GM23338 (cell line): Measurements from ENCODE around the gene NTN1. TPM values are rescaled to one million over a fixed set of nuclear protein-coding genes. Genes with fewer than 3 reads are reported as not detected.

Source experiments
- ATAC-seq: fragments of 200-7000 bp; cut with Tn5 transposase; 3 replicates; pipeline ENCODE4 v1.9.1; 2020
- DNase-seq: peaks from one replicate; pipeline ENCODE4 v3.0.0-alpha.2; 2015; ENCODE audit warnings: low spot score
- H2AFZ ChIP-seq: fragments of 200-600 bp; sonication (generic); 2 replicates; pipeline ENCODE4 v1.8.0; 2016; ENCODE audit warnings: antibody characterized with exemption, mild to moderate bottlenecking, moderate library complexity
- H3F3A ChIP-seq: fragments of 200-600 bp; sonication (generic); replicated peaks from 2 replicates; pipeline ENCODE4 v1.8.0; 2017; ENCODE audit warnings: antibody characterized with exemption, mixed run types, low read depth
- H3K27ac ChIP-seq: fragments of 200-600 bp; sonication (generic); 2 replicates; pipeline ENCODE4 v1.6.1; 2016; ENCODE audit warnings: low read depth
- H3K27me3 ChIP-seq: fragments of 200-600 bp; sonication (generic); 2 replicates; pipeline ENCODE4 v1.8.0; 2016; ENCODE audit warnings: mild to moderate bottlenecking, mixed run types, moderate library complexity; ENCODE audit not compliant: insufficient read depth
- H3K36me3 ChIP-seq: fragments of 200-600 bp; sonication (generic); 2 replicates; pipeline ENCODE4 v1.8.0; 2016; ENCODE audit warnings: mild to moderate bottlenecking; ENCODE audit not compliant: insufficient read depth
- H3K4me1 ChIP-seq: fragments of 200-600 bp; sonication (generic); 2 replicates; pipeline ENCODE4 v1.8.0; 2016; ENCODE audit warnings: mild to moderate bottlenecking, moderate library complexity; ENCODE audit not compliant: insufficient read depth
- H3K4me2 ChIP-seq: fragments of 200-600 bp; sonication (generic); 2 replicates; pipeline ENCODE4 v1.7.1; 2017; ENCODE audit warnings: mixed run types
- H3K4me3 ChIP-seq: fragments of 200-600 bp; sonication (generic); 2 replicates; pipeline ENCODE4 v1.6.1; 2016; ENCODE audit warnings: mixed run types
- H3K79me2 ChIP-seq: fragments of 200-600 bp; sonication (generic); replicated peaks from 2 replicates; pipeline ENCODE4 v1.8.0; 2017; ENCODE audit warnings: mild to moderate bottlenecking; ENCODE audit not compliant: insufficient read depth
- H3K9me2 ChIP-seq: fragments of 200-600 bp; sonication (generic); 2 replicates; pipeline ENCODE4 v1.8.0; 2017; ENCODE audit not compliant: insufficient read depth
- H4K20me1 ChIP-seq: fragments of 200-600 bp; sonication (generic); replicated peaks from 2 replicates; pipeline ENCODE4 v1.8.0; 2017; ENCODE audit warnings: mild to moderate bottlenecking; ENCODE audit not compliant: insufficient read depth
- H3K27ac Mint-ChIP-seq: 2 replicates; pipeline ENCODE4 v1.8.0; 2020; ENCODE audit warnings: inconsistent platforms, mild to moderate bottlenecking, moderate library complexity, mixed read lengths
- H3K27me3 Mint-ChIP-seq: 3 replicates; pipeline ENCODE4 v1.8.0; 2022; ENCODE audit warnings: low read depth, mild to moderate bottlenecking, moderate library complexity, mixed read lengths, inconsistent platforms; ENCODE audit not compliant: insufficient read depth, poor library complexity
- H3K36me3 Mint-ChIP-seq: 3 replicates; pipeline ENCODE4 v1.8.0; 2021; ENCODE audit warnings: low read depth, mild to moderate bottlenecking, inconsistent platforms, moderate library complexity, mixed read lengths
- H3K4me1 Mint-ChIP-seq: 3 replicates; pipeline ENCODE4 v1.8.0; 2020; ENCODE audit warnings: mild to moderate bottlenecking, inconsistent platforms, mixed read lengths
- H3K4me3 Mint-ChIP-seq: 3 replicates; pipeline ENCODE4 v1.8.0; 2021; ENCODE audit warnings: moderate library complexity, mild to moderate bottlenecking, inconsistent platforms, mixed read lengths
- H3K9me3 Mint-ChIP-seq: 3 replicates; pipeline ENCODE4 v1.8.0; 2020; ENCODE audit warnings: moderate library complexity, mild to moderate bottlenecking, inconsistent platforms, mixed read lengths
- CREB1 ChIP-seq: fragments of 250-450 bp; sonication (Bioruptor Pico); IDR thresholded peaks from 2 replicates; pipeline ENCODE4 v1.5.0; 2020; ENCODE audit warnings: low read depth, mild to moderate bottlenecking, moderate library complexity
- CTCF ChIP-seq, 2 experiments: fragments of 200-600 bp in 1 of 2; sonication (generic) in 1 of 2; conservative IDR thresholded peaks; 2 replicates each; pipeline versions ENCODE4 v1.5.1 to v1.6.1; 2016 to 2017; ENCODE audit warnings: antibody characterized with exemption in 2 of 2, low read depth in 2 of 2, mild to moderate bottlenecking in 2 of 2, moderate library complexity in 1 of 2
- EZH2phosphoT487 ChIP-seq: fragments of 200-600 bp; sonication (generic); IDR thresholded peaks from one replicate; pipeline ENCODE4 v1.8.1; 2018; ENCODE audit warnings: antibody characterized with exemption; ENCODE audit not compliant: unreplicated experiment
- JUNB ChIP-seq: IDR thresholded peaks from one replicate; pipeline ENCODE4 v1.6.1; 2016; ENCODE audit warnings: antibody characterized with exemption; ENCODE audit not compliant: unreplicated experiment
- NANOG ChIP-seq: IDR thresholded peaks from 2 replicates; pipeline ENCODE4 v1.6.1; 2016; ENCODE audit warnings: antibody characterized with exemption, borderline replicate concordance
- POLR2AphosphoS5 ChIP-seq: IDR thresholded peaks from 2 replicates; pipeline ENCODE4 v1.6.1; 2016; ENCODE audit warnings: antibody characterized with exemption, low read depth
- ZNF114 ChIP-seq: fragments of 250-450 bp; sonication (Bioruptor Pico); IDR thresholded peaks from 2 replicates; pipeline ENCODE4 v1.5.0; 2020; ENCODE audit warnings: mild to moderate bottlenecking, moderate library complexity
- ZNF331 ChIP-seq: fragments of 250-450 bp; sonication (Bioruptor Pico); IDR thresholded peaks from 2 replicates; pipeline ENCODE4 v1.5.0; 2020; ENCODE audit warnings: low read depth, mild to moderate bottlenecking, moderate library complexity
- polyA plus RNA-seq: library from polyadenylated mRNA; unstranded; fragments of >200 nt; fragmentation: Nextera tagmentation; extraction: Ambion mirVana; gene quantifications from 2 replicates; pipeline ENCODE4 v1.2.1, GENCODE V29; 2016
- total RNA-seq: library from RNA; depleted of rRNA; stranded (reverse); fragments of >200 nt; shearing (Covaris generic); gene quantifications from 2 replicates; pipeline ENCODE4 v1.2.3, GENCODE V29; 2014
- TF ChIP-seq, protein P1 (sequence below): IDR thresholded peaks from one replicate; pipeline ENCODE4 v1.6.1; 2018; ENCODE audit warnings: antibody characterized with exemption; ENCODE audit not compliant: unreplicated experiment
- TF ChIP-seq, protein P2 (sequence below): IDR thresholded peaks from 2 replicates; pipeline ENCODE4 v1.6.1; 2016; ENCODE audit warnings: antibody characterized with exemption
- TF ChIP-seq, protein P3 (sequence below): fragments of 250-450 bp; sonication (Bioruptor Pico); IDR thresholded peaks from 2 replicates; pipeline ENCODE4 v1.5.0; 2020; ENCODE audit warnings: mild to moderate bottlenecking, moderate library complexity

NTN1 gene
- total and polyA plus RNA-seq, 2 experiments from 2014 or later, result 0.57 to 2.6 TPM

DNA sequence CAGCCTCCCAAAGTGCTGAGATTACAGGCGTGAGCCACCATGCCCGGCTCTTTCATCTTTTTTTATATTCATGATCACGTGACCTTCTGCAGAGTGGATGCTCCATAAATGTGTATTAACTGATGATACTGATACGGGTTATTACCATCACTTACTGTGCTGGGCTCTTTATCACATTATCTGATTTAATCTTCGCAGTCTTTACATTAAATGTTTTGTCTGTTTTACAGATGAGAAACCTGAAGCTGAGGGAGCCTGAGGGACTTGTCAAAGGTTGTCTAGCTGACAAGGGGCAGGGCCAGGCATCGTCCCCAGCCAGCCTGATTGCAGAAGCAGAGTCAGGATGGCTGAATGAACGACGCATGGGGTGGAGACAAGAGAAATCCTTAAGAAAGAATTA is 104.4 kb downstream of the NTN1 start (continued):
- TF ChIP-seq, protein P1, sequence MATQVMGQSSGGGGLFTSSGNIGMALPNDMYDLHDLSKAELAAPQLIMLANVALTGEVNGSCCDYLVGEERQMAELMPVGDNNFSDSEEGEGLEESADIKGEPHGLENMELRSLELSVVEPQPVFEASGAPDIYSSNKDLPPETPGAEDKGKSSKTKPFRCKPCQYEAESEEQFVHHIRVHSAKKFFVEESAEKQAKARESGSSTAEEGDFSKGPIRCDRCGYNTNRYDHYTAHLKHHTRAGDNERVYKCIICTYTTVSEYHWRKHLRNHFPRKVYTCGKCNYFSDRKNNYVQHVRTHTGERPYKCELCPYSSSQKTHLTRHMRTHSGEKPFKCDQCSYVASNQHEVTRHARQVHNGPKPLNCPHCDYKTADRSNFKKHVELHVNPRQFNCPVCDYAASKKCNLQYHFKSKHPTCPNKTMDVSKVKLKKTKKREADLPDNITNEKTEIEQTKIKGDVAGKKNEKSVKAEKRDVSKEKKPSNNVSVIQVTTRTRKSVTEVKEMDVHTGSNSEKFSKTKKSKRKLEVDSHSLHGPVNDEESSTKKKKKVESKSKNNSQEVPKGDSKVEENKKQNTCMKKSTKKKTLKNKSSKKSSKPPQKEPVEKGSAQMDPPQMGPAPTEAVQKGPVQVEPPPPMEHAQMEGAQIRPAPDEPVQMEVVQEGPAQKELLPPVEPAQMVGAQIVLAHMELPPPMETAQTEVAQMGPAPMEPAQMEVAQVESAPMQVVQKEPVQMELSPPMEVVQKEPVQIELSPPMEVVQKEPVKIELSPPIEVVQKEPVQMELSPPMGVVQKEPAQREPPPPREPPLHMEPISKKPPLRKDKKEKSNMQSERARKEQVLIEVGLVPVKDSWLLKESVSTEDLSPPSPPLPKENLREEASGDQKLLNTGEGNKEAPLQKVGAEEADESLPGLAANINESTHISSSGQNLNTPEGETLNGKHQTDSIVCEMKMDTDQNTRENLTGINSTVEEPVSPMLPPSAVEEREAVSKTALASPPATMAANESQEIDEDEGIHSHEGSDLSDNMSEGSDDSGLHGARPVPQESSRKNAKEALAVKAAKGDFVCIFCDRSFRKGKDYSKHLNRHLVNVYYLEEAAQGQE, result no peak
- TF ChIP-seq ZNF114, result no peak
- TF ChIP-seq, protein P2, sequence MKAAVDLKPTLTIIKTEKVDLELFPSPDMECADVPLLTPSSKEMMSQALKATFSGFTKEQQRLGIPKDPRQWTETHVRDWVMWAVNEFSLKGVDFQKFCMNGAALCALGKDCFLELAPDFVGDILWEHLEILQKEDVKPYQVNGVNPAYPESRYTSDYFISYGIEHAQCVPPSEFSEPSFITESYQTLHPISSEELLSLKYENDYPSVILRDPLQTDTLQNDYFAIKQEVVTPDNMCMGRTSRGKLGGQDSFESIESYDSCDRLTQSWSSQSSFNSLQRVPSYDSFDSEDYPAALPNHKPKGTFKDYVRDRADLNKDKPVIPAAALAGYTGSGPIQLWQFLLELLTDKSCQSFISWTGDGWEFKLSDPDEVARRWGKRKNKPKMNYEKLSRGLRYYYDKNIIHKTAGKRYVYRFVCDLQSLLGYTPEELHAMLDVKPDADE, result no peak
- TF ChIP-seq ZNF331 (CRISPR knock-in tag), result no peak
- no peak for TF ChIP-seq CREB1 (CRISPR knock-in tag)
- TF ChIP-seq NANOG, result no peak
- TF ChIP-seq POLR2AphosphoS5, result no peak
- TF ChIP-seq JUNB, result no peak

DNA sequence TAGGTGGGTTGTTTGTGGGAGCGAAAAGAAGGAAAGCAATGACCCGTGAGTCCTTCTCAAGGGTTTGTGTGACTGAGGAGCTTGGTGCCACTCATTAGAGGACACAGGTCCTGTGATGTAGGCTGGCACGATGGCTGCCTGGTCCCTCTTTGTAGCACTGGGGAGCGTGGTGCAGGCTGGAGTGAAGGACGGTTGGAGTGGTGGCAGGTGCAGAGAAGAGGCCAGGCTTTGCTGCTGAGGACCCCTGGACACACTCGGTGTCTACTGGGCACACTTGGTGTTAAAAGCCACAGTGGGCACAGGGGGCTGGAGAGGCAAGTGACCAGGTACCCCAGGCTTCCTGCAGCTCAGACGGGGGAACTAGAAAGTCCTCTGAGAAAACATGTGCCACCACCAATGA is 106.0 kb downstream of the NTN1 start:
- no peaks in the 10 kb centered on the region for H3K4me1 ChIP-seq
- H3F3A ChIP-seq, result no peaks in the 10 kb centered on the region
- H3K27me3 Mint-ChIP-seq, result peaks cover 8% of the 10 kb centered on the region
- no peaks in the 10 kb centered on the region for H3K36me3 Mint-ChIP-seq
- H3K9me3 Mint-ChIP-seq, result no peaks in the 10 kb centered on the region
- H2AFZ ChIP-seq, result no peak overlapping the region
- no peak for DNase-seq
- H3K9me2 ChIP-seq, result no peaks in the 10 kb centered on the region
- H3K27ac Mint-ChIP-seq, result no peak overlapping the region
- H3K79me2 ChIP-seq, result no peaks in the 10 kb centered on the region
- H3K4me2 ChIP-seq, result no peak overlapping the region
- H3K4me3 ChIP-seq, result no peak overlapping the region
- H3K27ac ChIP-seq, result no peak overlapping the region
- no peak for ATAC-seq
- H4K20me1 ChIP-seq, result no peaks in the 10 kb centered on the region
- no peak overlapping the region for H3K4me3 Mint-ChIP-seq
- H3K4me1 Mint-ChIP-seq, result no peaks in the 10 kb centered on the region; the same call in 2 of the 3 replicates
- no peaks in the 10 kb centered on the region for H3K27me3 ChIP-seq
- H3K36me3 ChIP-seq, result no peaks in the 10 kb centered on the region
- TF ChIP-seq NANOG (no peak), EZH2phosphoT487 (no peak), POLR2AphosphoS5 (no peak), ZNF114 (no peak), CREB1 (CRISPR knock-in tag) (no peak), JUNB (no peak), CTCF (conservative IDR thresholded peaks at IDR 0.05; ENCODE audit: low read depth in 2 of 2) (no peak)
- TF ChIP-seq, protein P3, sequence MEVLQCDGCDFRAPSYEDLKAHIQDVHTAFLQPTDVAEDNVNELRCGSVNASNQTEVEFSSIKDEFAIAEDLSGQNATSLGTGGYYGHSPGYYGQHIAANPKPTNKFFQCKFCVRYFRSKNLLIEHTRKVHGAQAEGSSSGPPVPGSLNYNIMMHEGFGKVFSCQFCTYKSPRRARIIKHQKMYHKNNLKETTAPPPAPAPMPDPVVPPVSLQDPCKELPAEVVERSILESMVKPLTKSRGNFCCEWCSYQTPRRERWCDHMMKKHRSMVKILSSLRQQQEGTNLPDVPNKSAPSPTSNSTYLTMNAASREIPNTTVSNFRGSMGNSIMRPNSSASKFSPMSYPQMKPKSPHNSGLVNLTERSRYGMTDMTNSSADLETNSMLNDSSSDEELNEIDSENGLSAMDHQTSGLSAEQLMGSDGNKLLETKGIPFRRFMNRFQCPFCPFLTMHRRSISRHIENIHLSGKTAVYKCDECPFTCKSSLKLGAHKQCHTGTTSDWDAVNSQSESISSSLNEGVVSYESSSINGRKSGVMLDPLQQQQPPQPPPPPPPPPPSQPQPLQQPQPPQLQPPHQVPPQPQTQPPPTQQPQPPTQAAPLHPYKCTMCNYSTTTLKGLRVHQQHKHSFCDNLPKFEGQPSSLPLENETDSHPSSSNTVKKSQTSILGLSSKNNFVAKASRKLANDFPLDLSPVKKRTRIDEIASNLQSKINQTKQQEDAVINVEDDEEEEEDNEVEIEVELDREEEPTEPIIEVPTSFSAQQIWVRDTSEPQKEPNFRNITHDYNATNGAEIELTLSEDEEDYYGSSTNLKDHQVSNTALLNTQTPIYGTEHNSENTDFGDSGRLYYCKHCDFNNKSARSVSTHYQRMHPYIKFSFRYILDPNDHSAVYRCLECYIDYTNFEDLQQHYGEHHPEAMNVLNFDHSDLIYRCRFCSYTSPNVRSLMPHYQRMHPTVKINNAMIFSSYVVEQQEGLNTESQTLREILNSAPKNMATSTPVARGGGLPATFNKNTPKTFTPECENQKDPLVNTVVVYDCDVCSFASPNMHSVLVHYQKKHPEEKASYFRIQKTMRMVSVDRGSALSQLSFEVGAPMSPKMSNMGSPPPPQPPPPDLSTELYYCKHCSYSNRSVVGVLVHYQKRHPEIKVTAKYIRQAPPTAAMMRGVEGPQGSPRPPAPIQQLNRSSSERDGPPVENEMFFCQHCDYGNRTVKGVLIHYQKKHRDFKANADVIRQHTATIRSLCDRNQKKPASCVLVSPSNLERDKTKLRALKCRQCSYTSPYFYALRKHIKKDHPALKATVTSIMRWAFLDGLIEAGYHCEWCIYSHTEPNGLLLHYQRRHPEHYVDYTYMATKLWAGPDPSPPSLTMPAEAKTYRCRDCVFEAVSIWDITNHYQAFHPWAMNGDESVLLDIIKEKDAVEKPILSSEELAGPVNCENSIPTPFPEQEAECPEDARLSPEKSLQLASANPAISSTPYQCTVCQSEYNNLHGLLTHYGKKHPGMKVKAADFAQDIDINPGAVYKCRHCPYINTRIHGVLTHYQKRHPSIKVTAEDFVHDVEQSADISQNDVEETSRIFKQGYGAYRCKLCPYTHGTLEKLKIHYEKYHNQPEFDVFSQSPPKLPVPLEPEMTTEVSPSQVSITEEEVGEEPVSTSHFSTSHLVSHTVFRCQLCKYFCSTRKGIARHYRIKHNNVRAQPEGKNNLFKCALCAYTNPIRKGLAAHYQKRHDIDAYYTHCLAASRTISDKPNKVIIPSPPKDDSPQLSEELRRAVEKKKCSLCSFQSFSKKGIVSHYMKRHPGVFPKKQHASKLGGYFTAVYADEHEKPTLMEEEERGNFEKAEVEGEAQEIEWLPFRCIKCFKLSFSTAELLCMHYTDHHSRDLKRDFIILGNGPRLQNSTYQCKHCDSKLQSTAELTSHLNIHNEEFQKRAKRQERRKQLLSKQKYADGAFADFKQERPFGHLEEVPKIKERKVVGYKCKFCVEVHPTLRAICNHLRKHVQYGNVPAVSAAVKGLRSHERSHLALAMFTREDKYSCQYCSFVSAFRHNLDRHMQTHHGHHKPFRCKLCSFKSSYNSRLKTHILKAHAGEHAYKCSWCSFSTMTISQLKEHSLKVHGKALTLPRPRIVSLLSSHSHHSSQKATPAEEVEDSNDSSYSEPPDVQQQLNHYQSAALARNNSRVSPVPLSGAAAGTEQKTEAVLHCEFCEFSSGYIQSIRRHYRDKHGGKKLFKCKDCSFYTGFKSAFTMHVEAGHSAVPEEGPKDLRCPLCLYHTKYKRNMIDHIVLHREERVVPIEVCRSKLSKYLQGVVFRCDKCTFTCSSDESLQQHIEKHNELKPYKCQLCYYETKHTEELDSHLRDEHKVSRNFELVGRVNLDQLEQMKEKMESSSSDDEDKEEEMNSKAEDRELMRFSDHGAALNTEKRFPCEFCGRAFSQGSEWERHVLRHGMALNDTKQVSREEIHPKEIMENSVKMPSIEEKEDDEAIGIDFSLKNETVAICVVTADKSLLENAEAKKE (CRISPR knock-in tag), result no peak
- TF ChIP-seq, protein P2, result no peak
